NCI-H460 (cell line): ENCODE data around the gene LRRC23. TPM values are rescaled to one million over a fixed set of nuclear protein-coding genes. Genes with fewer than 3 reads are reported as not detected.
A peak's percentile ranks its signal among the peaks of the same experiment; 100 is the strongest.
"Not testable (repeated sequence)": the region's sequence is repeated elsewhere in the genome, so short reads cannot be mapped to it uniquely, and the experiment has no call there.

ENCODE experiments used
- DNase-seq: peaks from one replicate; pipeline ENCODE4 v3.0.0-alpha.2; 2016; ENCODE audit warnings: low read depth; ENCODE audit errors: extremely low read depth
- total RNA-seq: library from RNA; depleted of rRNA; stranded (reverse); fragments of >200 nt; shearing (Covaris generic); gene quantifications from 2 replicates; pipeline ENCODE4 v1.2.3, GENCODE V29; 2014

LRRC23 gene
- total RNA-seq, 1 experiment from 2014 or later = 12.7 TPM

- peak; percentile 62 for DNase-seq
Observed at GRCh38 chr12:6872073-6873048, 32.3 kb upstream of the LRRC23 start.

- peak; percentile 87 for DNase-seq
Observed at GRCh38 chr12:6873094-6874014, 31.3 kb upstream of the LRRC23 start, which contains the start of gene SPSB2. TSS of gene SPSB2 (minus strand) at chr12:6873303. CDS start at chr12:6872901, 402 bp downstream.

- DNase-seq = not testable (repeated sequence)
Observed at GRCh38 chr12:6874015-6874368, 30.6 kb upstream of the LRRC23 start.

GRCh38 chr12:6879824-6880223 lies 24.8 kb upstream of the LRRC23 start:
- not testable (repeated sequence) for DNase-seq

GRCh38 chr12:6883252-6883651 lies 21.4 kb upstream of the LRRC23 start:
- no peak for DNase-seq

- no peak for DNase-seq
Observed at GRCh38 chr12:6883683-6884082, 20.9 kb upstream of the LRRC23 start.

GRCh38 chr12:6884539-6884938 lies 20.1 kb upstream of the LRRC23 start:
- no peak for DNase-seq

- not testable (repeated sequence) for DNase-seq
Observed at GRCh38 chr12:6886206-6886999, 18.2 kb upstream of the LRRC23 start.

GRCh38 chr12:6887460-6887859 lies 17.2 kb upstream of the LRRC23 start:
- DNase-seq = no peak

- no peak for DNase-seq
Observed at GRCh38 chr12:6888360-6888759, 16.3 kb upstream of the LRRC23 start.

GRCh38 chr12:6888794-6889193 lies 15.8 kb upstream of the LRRC23 start:
- DNase-seq = not testable (repeated sequence)

GRCh38 chr12:6889775-6890573 lies 14.6 kb upstream of the LRRC23 start:
- DNase-seq = not testable (repeated sequence)

- peak; percentile 93 for DNase-seq
Observed at GRCh38 chr12:6890789-6891645, 13.6 kb upstream of the LRRC23 start.

- no peak for DNase-seq
Observed at GRCh38 chr12:6891646-6892001, 13.0 kb upstream of the LRRC23 start.

- not testable (repeated sequence) for DNase-seq
Observed at GRCh38 chr12:6892683-6893082, 11.9 kb upstream of the LRRC23 start.

- DNase-seq = no peak
Observed at GRCh38 chr12:6894321-6894720, 10.3 kb upstream of the LRRC23 start.

GRCh38 chr12:6896846-6897435 lies 7.7 kb upstream of the LRRC23 start:
- no peak for DNase-seq

GRCh38 chr12:6899427-6899826 lies 5.2 kb upstream of the LRRC23 start:
- DNase-seq = no peak
